Endothelial cell of umbilical vein (primary cell): ENCODE results near the gene TNFAIP8L1. TPM values are rescaled to one million over a fixed set of nuclear protein-coding genes. Genes with fewer than 3 reads are reported as not detected.

Source experiments
- BruUV-seq: library from RNA; stranded (reverse); fragments of 400-500 nt; replicated peaks from 2 replicates; lab custom pipeline; 2021; lab: Mats Ljungman, UMichigan
- CTCF ChIA-PET: fragments of 300-600, 350-600 bp; sonication (Branson Sonifier 250); formaldehyde crosslinking; loops from one replicate; lab custom pipeline; 2021; ENCODE audit warnings: antibody characterized with exemption, inconsistent platforms; lab: Charles Lee
- POLR2A ChIA-PET: fragments of 300-600, 350-600 bp; sonication (Branson Sonifier 250); formaldehyde crosslinking; loops from one replicate; lab custom pipeline; 2021; ENCODE audit warnings: antibody characterized with exemption, inconsistent platforms; lab: Charles Lee
- DNase-seq: peaks from one replicate; pipeline ENCODE4 v3.0.0-alpha.2; 2011; ENCODE audit warnings: low read depth, low spot score
- FAIRE-seq: peaks from 2 replicates; lab custom pipeline; 2011; peaks lifted over from hg19 to GRCh38; lab: Jason Lieb, UNC
- H2AFZ ChIP-seq: 2 replicates; pipeline ENCODE4 v1.6.0; 2012; ENCODE audit warnings: low read depth, low read length, control low read depth, inconsistent platforms
- H3K27ac ChIP-seq: 2 replicates; pipeline ENCODE4 v1.5.1; 2011; ENCODE audit warnings: low read depth, mild to moderate bottlenecking, control low read depth, low read length, moderate library complexity; ENCODE audit not compliant: insufficient read depth
- H3K27me3 ChIP-seq, 2 experiments: 2 replicates each; pipeline versions ENCODE4 v1.6.0 to v1.6.1; 2011; ENCODE audit warnings: low read length in 2 of 2, mixed read lengths in 1 of 2; ENCODE audit not compliant: control insufficient read depth in 2 of 2, insufficient read depth in 2 of 2
- H3K36me3 ChIP-seq, 2 experiments: 2 replicates in 1 of 2; 3 replicates in 1 of 2; pipeline ENCODE4 v1.5.1; 2011; ENCODE audit warnings: low read length in 2 of 2, mild to moderate bottlenecking in 1 of 2, moderate library complexity in 1 of 2; ENCODE audit not compliant: control insufficient read depth in 2 of 2, insufficient read depth in 2 of 2; ENCODE audit errors: extremely low read depth in 1 of 2
- H3K4me1 ChIP-seq: 3 replicates; pipeline ENCODE4 v1.5.1; 2011; ENCODE audit warnings: mild to moderate bottlenecking, low read length; ENCODE audit not compliant: control insufficient read depth, insufficient read depth; ENCODE audit errors: extremely low read depth
- H3K4me2 ChIP-seq: 2 replicates; pipeline ENCODE4 v1.6.1; 2011; ENCODE audit warnings: low read length, control low read depth, mixed read lengths; ENCODE audit not compliant: insufficient read depth
- H3K4me3 ChIP-seq, 3 experiments: fragments of 200-600 bp in 1 of 3; sonication (generic), shearing (Covaris generic) in 1 of 3; replicated peaks in 1 of 3; 2 replicates each; pipeline ENCODE4 v1.5.1; 2011 to 2016; ENCODE audit warnings: control low read depth in 3 of 3, low read length in 3 of 3, mild to moderate bottlenecking in 2 of 3, inconsistent platforms in 1 of 3, low read depth in 1 of 3, moderate library complexity in 1 of 3; ENCODE audit not compliant: insufficient read depth in 1 of 3
- H3K79me2 ChIP-seq: 2 replicates; pipeline ENCODE4 v1.6.0; 2012; ENCODE audit warnings: low read length, inconsistent platforms; ENCODE audit not compliant: control insufficient read depth, insufficient read depth
- H3K9ac ChIP-seq: replicated peaks from 2 replicates; pipeline ENCODE3; 2011; ENCODE audit warnings: low read length, control low read depth; ENCODE audit not compliant: insufficient read depth; ENCODE audit errors: extremely low read depth
- H3K9me1 ChIP-seq: replicated peaks from 3 replicates; pipeline ENCODE4 v1.6.0; 2011; ENCODE audit warnings: mild to moderate bottlenecking, low read length; ENCODE audit not compliant: control insufficient read depth, insufficient read depth; ENCODE audit errors: extremely low read depth
- H3K9me3 ChIP-seq: replicated peaks from 2 replicates; pipeline ENCODE4 v1.5.1; 2012; ENCODE audit warnings: low read length, inconsistent platforms; ENCODE audit not compliant: control insufficient read depth, insufficient read depth
- H4K20me1 ChIP-seq: replicated peaks from 2 replicates; pipeline ENCODE3; 2011; ENCODE audit warnings: mild to moderate bottlenecking, low read length; ENCODE audit not compliant: control insufficient read depth, insufficient read depth; ENCODE audit errors: extremely low read depth
- CTCF ChIP-seq, 2 donors: IDR thresholded peaks; 1 replicate in 1 of 2; 2 replicates in 1 of 2; pipeline ENCODE4 v1.5.1; 2011; ENCODE audit warnings: low read length in 2 of 2, mild to moderate bottlenecking in 2 of 2, moderate library complexity in 2 of 2, control low read depth in 1 of 2, inconsistent platforms in 1 of 2, low read depth in 1 of 2; ENCODE audit not compliant: insufficient read depth in 1 of 2; ENCODE audit errors: extremely low read depth in 1 of 2
- EZH2 ChIP-seq: IDR thresholded peaks from 2 replicates; pipeline ENCODE4 v1.6.1; 2012; ENCODE audit warnings: borderline replicate concordance, low read depth, mild to moderate bottlenecking, moderate library complexity, low read length, inconsistent platforms; ENCODE audit not compliant: severe bottlenecking
- FOS ChIP-seq: IDR thresholded peaks from 2 replicates; pipeline ENCODE4 v1.6.1; 2011; ENCODE audit warnings: mild to moderate bottlenecking, low read length, moderate library complexity, borderline replicate concordance; ENCODE audit not compliant: insufficient read depth
- GATA2 ChIP-seq: IDR thresholded peaks from 2 replicates; pipeline ENCODE4 v1.7.0; 2011; ENCODE audit warnings: low read depth, mild to moderate bottlenecking, moderate library complexity, mixed read lengths, low read length; ENCODE audit not compliant: insufficient read length, insufficient read depth
- JUN ChIP-seq: IDR thresholded peaks from 2 replicates; pipeline ENCODE4 v1.6.1; 2011; ENCODE audit warnings: borderline replicate concordance, low read depth; ENCODE audit not compliant: insufficient read length, insufficient read depth
- MYC ChIP-seq: IDR thresholded peaks from one replicate; pipeline ENCODE4 v1.6.1; 2011; ENCODE audit warnings: mild to moderate bottlenecking, low read depth, low read length
- POLR2A ChIP-seq: IDR thresholded peaks from 2 replicates; pipeline ENCODE4 v1.6.1; 2012; ENCODE audit warnings: low read depth, mild to moderate bottlenecking, control low read depth, low read length
- POLR2AphosphoS5 ChIP-seq: IDR thresholded peaks from 2 replicates; pipeline ENCODE4 v1.6.1; 2012; ENCODE audit warnings: low read depth, mild to moderate bottlenecking, control low read depth, low read length, moderate library complexity; ENCODE audit not compliant: insufficient read depth
- dilution Hi-C: fragments of 300-500 bp; cut with MboI; formaldehyde crosslinking; loops from one replicate; pipeline ENCODE4 v1.15.0; 2019; ENCODE audit warnings: low sequenced_read_pairs; ENCODE audit not compliant: extremely low pct_ligation_motif_present
- intact Hi-C: fragments of 100-400 bp; cut with micrococcal nuclease; formaldehyde crosslinking; loops from one replicate; pipeline ENCODE4 v1.10.0; 2022
- polyA plus RNA-seq, 4 experiments: library from polyadenylated mRNA; depleted of rRNA in 3 of 4; stranded (reverse) in 3 of 4; unstranded in 1 of 4; fragments of >200 nt; gene quantifications; 2 replicates each; pipeline versions ENCODE4 v1.2.1 to v1.2.3, GENCODE V29; 2011 to 2012; ENCODE audit warnings: missing spikeins in 1 of 4
- total RNA-seq: library from RNA; stranded (reverse); gene quantifications from 2 replicates; pipeline ENCODE4 v1.2.3, GENCODE V29; 2021
- TF ChIP-seq, protein P1 (sequence below): IDR thresholded peaks from 2 replicates; pipeline ENCODE4 v1.6.1; 2011; ENCODE audit not compliant: insufficient read depth, insufficient read length

TNFAIP8L1 gene
- total and polyA plus RNA-seq, 2 donors (not counting 3 experiments of a cell fraction or from before 2014, with no cell fraction given) = 40.0 to 56.1 TPM

GRCh38 chr19:4699826-4700692 lies 60.7 kb downstream of the TNFAIP8L1 start:
- no peaks in the 10 kb centered on the region for H3K27me3 ChIP-seq
- ChIA-PET CTCF (interaction anchor here (1.8 kb wide), 1 partner anchor 13 kb away, joined by 4 read pairs; no protein-coding TSS in a partner anchor), POLR2A (no interaction called here)
- no peak overlapping the region for H3K4me2 ChIP-seq
- no peak overlapping the region for H3K27ac ChIP-seq
- BruUV-seq = no TSS peak
- no peak for TF ChIP-seq POLR2AphosphoS5
- no peak for TF ChIP-seq GATA2
- TF ChIP-seq, protein P1, sequence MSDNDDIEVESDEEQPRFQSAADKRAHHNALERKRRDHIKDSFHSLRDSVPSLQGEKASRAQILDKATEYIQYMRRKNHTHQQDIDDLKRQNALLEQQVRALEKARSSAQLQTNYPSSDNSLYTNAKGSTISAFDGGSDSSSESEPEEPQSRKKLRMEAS = no peak
- TF ChIP-seq POLR2A = no peak
- no peak for TF ChIP-seq EZH2
- no peak for TF ChIP-seq MYC
- no peak for TF ChIP-seq FOS
- no peaks in the 10 kb centered on the region for H3K9me3 ChIP-seq
- no peaks in the 10 kb centered on the region for H3K9me1 ChIP-seq
- no peak overlapping the region for H3K9ac ChIP-seq
- H2AFZ ChIP-seq = no peak overlapping the region
- no peak overlapping the region for H3K4me3 ChIP-seq
- FAIRE-seq (no peak), DNase-seq (no peak)
- H3K4me1 ChIP-seq = no peaks in the 10 kb centered on the region
- intact Hi-C loops (loop anchor here (5.0 kb wide), 1 partner anchor 513 kb away; no protein-coding TSS in a partner anchor), dilution Hi-C loops (no loop called here)
- peaks cover 18 to 59% of the 10 kb centered on the region in 2 experiments for H3K36me3 ChIP-seq
- H3K79me2 ChIP-seq = no peaks in the 10 kb centered on the region
- H4K20me1 ChIP-seq = no peaks in the 10 kb centered on the region

GRCh38 chr19:4700693-4700970 lies 61.3 kb downstream of the TNFAIP8L1 start:
- intact Hi-C loops = no loop called here
- Histone ChIP-seq H3K4me2 (no peak overlapping the region), H3K27ac (no peak overlapping the region), H4K20me1 (no peaks in the 10 kb centered on the region), H2AFZ (no peak overlapping the region), H3K9ac (no peak overlapping the region), H3K4me3 (no peak overlapping the region), H3K4me1 (no peaks in the 10 kb centered on the region), H3K79me2 (no peaks in the 10 kb centered on the region), H3K36me3 (peaks cover 18 to 57% of the 10 kb centered on the region in 2 experiments), H3K9me3 (no peaks in the 10 kb centered on the region), H3K9me1 (no peaks in the 10 kb centered on the region), H3K27me3 (no peaks in the 10 kb centered on the region)
- POLR2A ChIA-PET = no interaction called here
- TF ChIP-seq JUN (no peak), MYC (no peak), POLR2AphosphoS5 (no peak), EZH2 (no peak), GATA2 (no peak), POLR2A (no peak), FOS (no peak), CTCF (IDR thresholded peaks at IDR 0.05; ENCODE audit: extremely low read depth in 1 of 2, insufficient read depth in 1 of 2, low read depth in 1 of 2, low read length in 2 of 2) (no peak)
- TF ChIP-seq, protein P1 = no peak
- DNase-seq = no peak
- FAIRE-seq = no peak
- BruUV-seq = no TSS peak
- dilution Hi-C loops = no loop called here
- CTCF ChIA-PET = interaction anchor here (1.8 kb wide), 1 partner anchor 13 kb away, joined by 4 read pairs; no protein-coding TSS in a partner anchor
